ENCODE data around the gene LANCL2.

The LANCL2 gene

DNA sequence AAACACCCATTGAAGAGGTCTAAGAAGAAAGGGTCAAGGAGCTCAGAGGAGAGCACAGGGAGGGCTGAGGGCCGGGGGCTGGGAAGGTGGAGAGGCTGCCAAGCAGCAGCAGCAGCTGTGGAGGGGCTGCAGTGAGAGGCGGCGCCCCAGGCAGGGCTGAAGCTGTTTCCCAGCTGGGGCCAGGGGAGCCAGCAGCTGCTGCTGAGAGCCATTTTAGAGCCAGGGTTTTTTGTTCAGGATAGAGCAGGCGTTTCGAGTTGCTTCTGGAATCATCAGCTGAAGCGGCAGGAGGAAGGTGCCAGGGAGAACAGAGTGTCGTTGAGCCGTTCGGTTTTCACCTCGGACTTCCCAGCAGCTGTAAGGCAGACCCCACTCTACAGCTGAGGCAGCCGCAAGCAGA lies 62.7 kb downstream of the LANCL2 start:
- H3K9me3 ChIP-seq: no peaks in the 10 kb centered on the region
- DNase-seq: no peak
- intact Hi-C loops (cut with DNase I; ENCODE audit: low total_unique reads): no loop called here
- no peak overlapping the region for H3K4me3 ChIP-seq
- H3K27me3 ChIP-seq: no peaks in the 10 kb centered on the region
- no peaks in the 10 kb centered on the region for H3K4me1 ChIP-seq
- no peak overlapping the region for H3K27ac ChIP-seq
- H3K36me3 ChIP-seq: peaks cover 0 to 36% (median 4%) of the 10 kb centered on the region in 3 donors
- no peak for TF ChIP-seq CTCF (IDR thresholded peaks at IDR 0.05)

DNA sequence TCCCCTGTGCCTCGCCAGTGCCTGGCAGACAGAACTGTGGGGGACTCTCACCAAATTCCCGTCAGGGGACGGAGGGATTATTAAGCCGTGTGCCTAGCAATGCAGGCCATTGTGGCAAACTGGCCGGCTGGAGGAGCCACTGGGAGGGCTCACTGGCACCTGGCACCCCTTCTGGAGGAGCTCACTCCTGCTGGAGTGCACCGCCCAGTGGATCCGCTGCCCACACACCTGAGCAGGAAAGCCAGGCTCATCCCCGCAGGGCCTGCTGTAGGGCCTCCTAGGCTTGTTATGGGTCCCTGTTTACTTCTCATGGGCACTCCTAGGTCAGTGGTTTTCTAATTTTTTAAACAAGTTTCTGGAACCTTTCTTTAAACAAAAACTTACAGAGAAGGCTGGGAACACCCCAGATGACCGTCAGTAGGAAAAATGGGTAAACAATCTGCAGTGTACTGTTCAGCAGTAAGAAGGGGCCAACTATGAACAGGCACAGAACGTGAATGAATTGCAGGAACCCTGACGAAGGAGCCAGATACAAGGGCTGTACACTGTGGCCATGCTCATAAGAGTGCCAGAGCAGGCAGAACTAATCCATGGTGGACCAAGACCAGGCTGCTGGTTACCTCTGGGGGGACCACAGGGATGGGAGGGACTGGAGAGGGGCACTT lies 64.8 kb downstream of the LANCL2 start:
- no peak overlapping the region for H3K4me3 ChIP-seq
- H3K4me1 ChIP-seq: no peaks in the 10 kb centered on the region
- intact Hi-C loops (cut with DNase I; ENCODE audit: low total_unique reads): no loop called here
- no peak overlapping the region for H3K27ac ChIP-seq
- H3K27me3 ChIP-seq: no peaks in the 10 kb centered on the region
- no peak for TF ChIP-seq CTCF (IDR thresholded peaks at IDR 0.05)
- DNase-seq: no peak
- peaks cover 0 to 37% (median 4%) of the 10 kb centered on the region in 3 donors for H3K36me3 ChIP-seq
- no peaks in the 10 kb centered on the region for H3K9me3 ChIP-seq

GRCh38 chr7:55431898-55432297 lies 66.8 kb downstream of the LANCL2 start:
- no peak for TF ChIP-seq CTCF (IDR thresholded peaks at IDR 0.05)
- peaks cover 0 to 18% (median 0%) of the 10 kb centered on the region in 3 donors for H3K36me3 ChIP-seq
- H3K4me1 ChIP-seq: no peaks in the 10 kb centered on the region
- no peak overlapping the region for H3K27ac ChIP-seq
- H3K27me3 ChIP-seq: no peaks in the 10 kb centered on the region
- no peak overlapping the region for H3K4me3 ChIP-seq
- intact Hi-C loops (cut with DNase I; ENCODE audit: low total_unique reads): no loop called here
- no peak for DNase-seq
- no peaks in the 10 kb centered on the region for H3K9me3 ChIP-seq

DNA sequence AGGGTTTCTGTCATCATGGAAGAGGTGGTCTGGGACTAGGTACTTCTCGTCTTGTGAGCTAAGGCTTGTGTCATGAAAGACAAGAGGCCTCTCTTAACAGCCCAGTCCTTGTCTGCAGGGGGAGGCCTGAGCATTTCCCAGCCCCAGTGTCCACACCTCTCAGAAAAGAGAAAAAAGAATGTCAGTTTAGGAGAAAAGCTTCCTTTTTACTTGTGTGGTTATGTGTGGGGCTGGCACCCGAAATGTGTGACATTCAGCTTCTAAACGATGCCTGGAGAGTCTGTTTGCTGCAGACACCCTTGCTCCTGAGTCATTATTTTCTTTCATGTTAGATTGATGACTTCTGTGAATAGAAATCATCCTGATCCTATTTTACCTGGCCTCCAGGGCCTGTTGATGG lies 67.4 kb downstream of the LANCL2 start:
- DNase-seq: no peak
- Histone ChIP-seq H3K4me3 (no peak overlapping the region), H3K9me3 (no peaks in the 10 kb centered on the region), H3K27me3 (no peaks in the 10 kb centered on the region), H3K4me1 (no peaks in the 10 kb centered on the region), H3K36me3 (peaks cover 0 to 18% (median 0%) of the 10 kb centered on the region in 3 donors), H3K27ac (no peak overlapping the region)
- intact Hi-C loops (cut with DNase I; ENCODE audit: low total_unique reads): no loop called here
- TF ChIP-seq CTCF (IDR thresholded peaks at IDR 0.05): no peak

GRCh38 chr7:55432939-55433784 lies 68.0 kb downstream of the LANCL2 start:
- TF ChIP-seq CTCF (IDR thresholded peaks at IDR 0.05): no peak
- Histone ChIP-seq H3K27me3 (no peaks in the 10 kb centered on the region), H3K4me1 (no peaks in the 10 kb centered on the region), H3K4me3 (no peak overlapping the region), H3K27ac (no peak overlapping the region), H3K36me3 (peaks cover 0 to 18% (median 0%) of the 10 kb centered on the region in 3 donors), H3K9me3 (no peaks in the 10 kb centered on the region)
- intact Hi-C loops (cut with DNase I; ENCODE audit: low total_unique reads): no loop called here
- DNase-seq: no peak
